Natural killer cell treated with Interleukin-12 subunit alpha and Interleukin-12 subunit beta and Interleukin-15 and Interleukin-18, amount 100 ng/mL, for 72 hours (primary cell): Measurements from ENCODE around the gene CDK5RAP2. TPM values are rescaled to one million over a fixed set of nuclear protein-coding genes. Genes with fewer than 3 reads are reported as not detected.
"Not testable (repeated sequence)": the region's sequence is repeated elsewhere in the genome, so short reads cannot be mapped to it uniquely, and the experiment has no call there.

Experiments
- ATAC-seq, 2 donors: fragments of 150-1000 bp; cut with Tn5 transposase in 1 of 2; sonication (Bioruptor Pico), chemical (Tn5 transposase) in 1 of 2; 2 replicates each; pipeline ENCODE4 v1.10.0; 2021
- DNase-seq: peaks from one replicate; pipeline ENCODE4 v3.0.0; 2022; ENCODE audit warnings: low spot score
- H3K27ac Mint-ChIP-seq, 2 donors: 1 replicate in 1 of 2; 2 replicates in 1 of 2; pipeline ENCODE4 v1.8.0; 2022; ENCODE audit warnings: mixed read lengths in 2 of 2, mild to moderate bottlenecking in 1 of 2, moderate library complexity in 1 of 2
- H3K27me3 Mint-ChIP-seq, 2 donors: 1 replicate in 1 of 2; 2 replicates in 1 of 2; pipeline ENCODE4 v1.8.0; 2022; ENCODE audit warnings: mixed read lengths in 2 of 2
- H3K36me3 Mint-ChIP-seq: one replicate; pipeline ENCODE4 v1.8.0; 2022; ENCODE audit warnings: mixed read lengths
- H3K4me1 Mint-ChIP-seq, 2 donors: 1 replicate in 1 of 2; 2 replicates in 1 of 2; pipeline ENCODE4 v1.8.0; 2022; ENCODE audit warnings: low read depth in 2 of 2, mixed read lengths in 2 of 2, mild to moderate bottlenecking in 1 of 2
- H3K4me3 Mint-ChIP-seq: one replicate; pipeline ENCODE4 v1.8.0; 2022; ENCODE audit warnings: mixed read lengths
- H3K9me3 Mint-ChIP-seq: 2 replicates; pipeline ENCODE4 v1.8.0; 2022; ENCODE audit warnings: mixed read lengths
- total RNA-seq, 2 donors: library from RNA; stranded (reverse); gene quantifications; one replicate each; pipeline ENCODE4 v1.2.3, GENCODE V29; 2022

CDK5RAP2 gene
- total RNA-seq, 2 donors from 2014 or later = 73.4 to 124 TPM

- Mint-ChIP-seq H3K27ac (no peak overlapping the region), H3K9me3 (no peaks in the 10 kb centered on the region), H3K4me3 (no peak overlapping the region), H3K36me3 (peaks cover 27% of the 10 kb centered on the region), H3K4me1 (peaks cover 16 to 23% of the 10 kb centered on the region in 2 donors), H3K27me3 (no peaks in the 10 kb centered on the region)
- DNase-seq = no peak
- no peak for ATAC-seq
Observed at GRCh38 chr9:120507936-120508510, 71.9 kb downstream of the CDK5RAP2 start.

DNA sequence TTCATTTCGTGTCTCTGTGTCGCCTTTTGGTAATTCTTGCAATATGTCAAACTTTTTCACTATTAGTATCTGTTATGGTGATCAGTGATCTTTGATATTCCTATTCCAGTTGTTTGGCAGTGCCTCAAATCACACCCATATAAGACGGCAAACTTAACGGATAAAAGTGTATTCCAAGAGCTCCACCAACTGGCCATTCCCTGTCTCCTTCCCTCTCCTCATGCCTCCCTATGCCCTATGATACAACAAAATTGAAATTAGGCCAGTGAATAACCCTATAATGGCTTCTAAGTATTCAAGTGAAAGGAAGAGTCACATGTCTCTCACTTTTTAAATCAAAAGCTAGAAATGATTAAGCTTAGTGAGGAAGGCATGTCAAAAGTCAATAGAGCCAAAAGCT, 74.8 kb downstream of the CDK5RAP2 start:
- peaks cover 24 to 35% of the 10 kb centered on the region in 2 donors for H3K4me1 Mint-ChIP-seq
- peak overlapping the region in 1 of 2 donors; percentile 35 for H3K27ac Mint-ChIP-seq
- no peaks in the 10 kb centered on the region for H3K27me3 Mint-ChIP-seq
- no peak for DNase-seq
- H3K9me3 Mint-ChIP-seq = no peaks in the 10 kb centered on the region
- no peak for ATAC-seq
- H3K36me3 Mint-ChIP-seq = peaks cover 23% of the 10 kb centered on the region
- H3K4me3 Mint-ChIP-seq = peak overlapping the region; percentile 61

- Mint-ChIP-seq H3K36me3 (peaks cover 12% of the 10 kb centered on the region), H3K4me3 (no peak overlapping the region), H3K4me1 (peaks cover 26 to 27% of the 10 kb centered on the region in 2 donors), H3K27me3 (no peaks in the 10 kb centered on the region), H3K27ac (no peak overlapping the region), H3K9me3 (no peaks in the 10 kb centered on the region)
- no peak for ATAC-seq
- DNase-seq = no peak
Observed at GRCh38 chr9:120500733-120501132, 79.2 kb downstream of the CDK5RAP2 start.

GRCh38 chr9:120497865-120498264, 82.1 kb downstream of the CDK5RAP2 start:
- ATAC-seq, H3K4me3 Mint-ChIP-seq, H3K9me3 Mint-ChIP-seq, DNase-seq, H3K27me3 Mint-ChIP-seq, H3K27ac Mint-ChIP-seq: not testable (repeated sequence)
- peaks cover 12 to 19% of the 10 kb centered on the region in 2 donors for H3K4me1 Mint-ChIP-seq
- H3K36me3 Mint-ChIP-seq = peaks cover 12% of the 10 kb centered on the region

GRCh38 chr9:120496438-120496837, 83.5 kb downstream of the CDK5RAP2 start:
- Mint-ChIP-seq H3K36me3 (peaks cover 12% of the 10 kb centered on the region), H3K4me1 (peaks cover 15 to 21% of the 10 kb centered on the region in 2 donors)
- H3K27ac Mint-ChIP-seq, H3K4me3 Mint-ChIP-seq, DNase-seq, H3K27me3 Mint-ChIP-seq, ATAC-seq, H3K9me3 Mint-ChIP-seq: not testable (repeated sequence)

DNA sequence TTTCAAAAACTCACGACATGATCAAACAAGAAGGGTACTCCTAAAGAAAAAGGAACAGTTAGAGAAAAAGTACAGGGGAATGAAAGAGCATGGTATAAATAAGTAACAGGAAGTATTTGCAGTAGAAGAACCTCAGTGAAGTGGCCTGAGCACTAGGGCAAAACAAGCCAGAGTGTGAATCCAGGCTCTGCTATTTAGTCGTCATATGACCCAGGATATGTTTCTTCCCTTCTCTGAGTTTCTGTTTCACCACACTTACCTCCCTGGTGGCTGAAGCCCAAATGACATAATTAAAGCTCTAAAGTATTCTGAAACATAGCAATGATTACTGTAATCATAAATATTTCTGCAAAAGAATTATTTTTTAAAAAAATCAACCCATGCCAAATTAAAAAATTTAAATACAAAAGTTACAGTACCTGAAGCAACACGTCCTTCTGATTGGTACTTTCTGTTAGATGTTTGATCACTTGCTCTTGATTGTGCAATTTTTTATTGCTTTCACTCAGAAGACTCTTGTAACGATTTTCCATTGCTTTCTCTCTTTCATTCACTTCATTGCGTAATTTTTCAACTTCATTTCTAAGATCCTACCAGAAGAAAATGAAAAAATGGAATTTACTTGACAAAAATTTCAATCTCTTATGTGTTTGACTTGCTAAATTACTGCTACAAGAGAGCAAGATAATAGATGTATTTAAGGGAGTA, 88.9 kb downstream of the CDK5RAP2 start:
- Mint-ChIP-seq H3K27ac (peak overlapping the region; percentile 46 to 53), H3K4me1 (peaks cover 14 to 15% of the 10 kb centered on the region in 2 donors), H3K9me3 (peaks cover 3% of the 10 kb centered on the region), H3K4me3 (peak overlapping the region; percentile 56), H3K27me3 (no peaks in the 10 kb centered on the region), H3K36me3 (peaks cover 30% of the 10 kb centered on the region)
- DNase-seq (no peak), ATAC-seq (peak; percentile 79 to 86)

- peaks cover 14% of the 10 kb centered on the region in 2 donors for H3K4me1 Mint-ChIP-seq
- ATAC-seq (no peak), DNase-seq (no peak)
- H3K36me3 Mint-ChIP-seq = peaks cover 36% of the 10 kb centered on the region
- H3K9me3 Mint-ChIP-seq = no peaks in the 10 kb centered on the region
- H3K27ac Mint-ChIP-seq = no peak overlapping the region
- H3K27me3 Mint-ChIP-seq = no peaks in the 10 kb centered on the region
- no peak overlapping the region for H3K4me3 Mint-ChIP-seq
Observed at GRCh38 chr9:120486835-120487234, 93.1 kb downstream of the CDK5RAP2 start.

DNA sequence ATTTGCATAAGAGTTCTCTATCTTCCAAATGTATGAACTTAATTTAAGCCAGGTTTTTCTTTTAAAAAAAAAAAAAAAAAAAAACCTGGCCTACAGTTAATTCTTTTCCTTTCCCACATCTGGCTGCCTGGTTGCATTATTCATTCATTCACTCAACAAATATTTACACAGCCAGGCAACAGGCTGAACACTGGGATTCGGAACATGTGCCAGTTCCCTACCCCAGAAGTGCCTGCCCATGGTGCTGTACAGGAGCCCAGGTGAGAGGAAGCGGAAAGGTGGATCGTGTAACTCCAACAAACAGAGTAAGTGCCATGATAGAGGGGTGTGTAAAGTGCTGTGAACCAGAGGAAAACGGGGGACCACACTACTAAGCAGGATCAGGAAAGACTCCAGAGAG, 93.6 kb downstream of the CDK5RAP2 start:
- Mint-ChIP-seq H3K27me3 (no peaks in the 10 kb centered on the region), H3K27ac (no peak overlapping the region), H3K9me3 (no peaks in the 10 kb centered on the region), H3K4me1 (peaks cover 10 to 11% of the 10 kb centered on the region in 2 donors), H3K36me3 (peaks cover 36% of the 10 kb centered on the region), H3K4me3 (no peak overlapping the region)
- DNase-seq (no peak), ATAC-seq (no peak)

DNA sequence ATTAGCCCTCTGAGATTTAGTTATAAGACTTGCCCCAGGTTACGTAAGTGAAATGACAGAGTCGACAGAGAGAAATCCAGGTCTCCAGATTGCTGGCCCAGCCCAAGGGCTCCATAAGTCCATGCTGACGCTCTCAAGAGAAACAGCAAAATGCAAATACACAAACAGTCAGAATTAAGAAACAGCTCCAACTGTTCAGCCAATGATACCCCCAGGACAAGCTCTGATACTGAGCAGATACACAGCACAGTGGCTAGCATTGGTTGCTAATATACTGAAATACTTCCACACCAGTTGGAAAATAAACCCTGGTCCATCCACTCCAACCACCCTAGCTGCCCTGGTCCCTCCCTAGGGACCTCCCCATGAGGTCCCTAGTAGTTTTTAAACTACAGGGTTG, 94.2 kb downstream of the CDK5RAP2 start:
- no peak overlapping the region for H3K27ac Mint-ChIP-seq

GRCh38 chr9:120484162-120484561, 95.8 kb downstream of the CDK5RAP2 start:
- no peak for ATAC-seq
- Mint-ChIP-seq H3K36me3 (peaks cover 26% of the 10 kb centered on the region), H3K27ac (no peak overlapping the region), H3K9me3 (no peaks in the 10 kb centered on the region), H3K4me3 (no peak overlapping the region), H3K4me1 (peaks cover 0 to 5% of the 10 kb centered on the region in 2 donors), H3K27me3 (no peaks in the 10 kb centered on the region)
- no peak for DNase-seq

More for the DNA sequence above, 94.2 kb downstream of the CDK5RAP2 start:
- no peaks in the 10 kb centered on the region for H3K27me3 Mint-ChIP-seq
- no peak for ATAC-seq
- no peaks in the 10 kb centered on the region for H3K9me3 Mint-ChIP-seq
- no peak for DNase-seq
- H3K36me3 Mint-ChIP-seq = peaks cover 35% of the 10 kb centered on the region
- peaks cover 5 to 7% of the 10 kb centered on the region in 2 donors for H3K4me1 Mint-ChIP-seq
- H3K4me3 Mint-ChIP-seq = no peak overlapping the region

- no peak for DNase-seq
- H3K27me3 Mint-ChIP-seq = no peaks in the 10 kb centered on the region
- H3K36me3 Mint-ChIP-seq = peaks cover 29% of the 10 kb centered on the region
- H3K9me3 Mint-ChIP-seq = no peaks in the 10 kb centered on the region
- peaks cover 0 to 5% of the 10 kb centered on the region in 2 donors for H3K4me1 Mint-ChIP-seq
- no peak overlapping the region for H3K4me3 Mint-ChIP-seq
- H3K27ac Mint-ChIP-seq = no peak overlapping the region
- no peak for ATAC-seq
Observed at GRCh38 chr9:120482424-120483186, 97.4 kb downstream of the CDK5RAP2 start.

GRCh38 chr9:120481846-120482245, 98.1 kb downstream of the CDK5RAP2 start:
- peaks cover 0 to 5% of the 10 kb centered on the region in 2 donors for H3K4me1 Mint-ChIP-seq
- no peak overlapping the region for H3K4me3 Mint-ChIP-seq
- no peak overlapping the region for H3K27ac Mint-ChIP-seq
- ATAC-seq = no peak
- H3K9me3 Mint-ChIP-seq = no peaks in the 10 kb centered on the region
- no peaks in the 10 kb centered on the region for H3K27me3 Mint-ChIP-seq
- peaks cover 28% of the 10 kb centered on the region for H3K36me3 Mint-ChIP-seq
- DNase-seq = no peak

DNA sequence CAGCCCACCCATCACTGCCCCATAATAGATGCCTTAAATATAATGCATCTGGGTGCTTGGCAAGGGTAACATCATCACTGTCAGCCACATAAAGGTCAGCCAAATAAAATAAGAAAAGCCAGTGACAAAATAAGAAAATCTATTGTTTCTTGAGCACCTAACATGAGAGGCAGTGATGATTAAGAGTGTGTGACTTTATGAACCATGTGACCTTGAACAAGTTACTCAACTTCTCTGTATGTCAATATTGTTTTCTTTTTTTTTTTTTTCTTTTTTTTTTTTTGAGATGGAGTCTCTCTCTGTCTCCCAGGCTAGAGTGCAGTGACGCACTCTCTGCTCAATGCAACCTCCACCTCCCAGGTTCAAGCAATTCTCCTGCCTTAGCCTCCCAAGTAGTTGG, 98.7 kb downstream of the CDK5RAP2 start:
- Mint-ChIP-seq H3K9me3 (no peaks in the 10 kb centered on the region), H3K27ac (no peak overlapping the region), H3K4me1 (peaks cover 0 to 5% of the 10 kb centered on the region in 2 donors), H3K27me3 (no peaks in the 10 kb centered on the region), H3K4me3 (no peak overlapping the region), H3K36me3 (peaks cover 22% of the 10 kb centered on the region)
- ATAC-seq (no peak), DNase-seq (no peak)

- Mint-ChIP-seq H3K36me3 (peaks cover 26% of the 10 kb centered on the region), H3K4me1 (peaks cover 0 to 5% of the 10 kb centered on the region in 2 donors), H3K4me3 (no peak overlapping the region), H3K27ac (no peak overlapping the region), H3K27me3 (no peaks in the 10 kb centered on the region), H3K9me3 (no peaks in the 10 kb centered on the region)
- no peak for DNase-seq
- no peak for ATAC-seq
Observed at GRCh38 chr9:120480707-120481106, 99.3 kb downstream of the CDK5RAP2 start.
